OCI-LY7 (cell line): ENCODE data around the gene ADIPOQ. TPM values are rescaled to one million over a fixed set of nuclear protein-coding genes. Genes with fewer than 3 reads are reported as not detected.
"Not testable (repeated sequence)": the region's sequence is repeated elsewhere in the genome, so short reads cannot be mapped to it uniquely, and the experiment has no call there.

Source experiments
- BruUV-seq: library from RNA; stranded (reverse); fragments of 400-500 nt; replicated peaks from 2 replicates; lab custom pipeline; 2021; lab: Mats Ljungman, UMichigan
- CTCF ChIA-PET: fragments of 300-600 bp; sonication (Branson Sonifier 250); formaldehyde crosslinking; loops from one replicate; lab custom pipeline; 2022; ENCODE audit warnings: antibody characterized with exemption; ENCODE audit not compliant: unreplicated experiment; lab: Charles Lee
- POLR2A ChIA-PET: fragments of 300-600 bp; sonication (Branson Sonifier 250); formaldehyde crosslinking; loops from one replicate; lab custom pipeline; 2022; ENCODE audit warnings: antibody characterized with exemption; lab: Charles Lee
- DNase-seq: peaks from one replicate; pipeline ENCODE4 v3.0.0-alpha.2; 2015; ENCODE audit warnings: low spot score
- H2AFZ ChIP-seq: fragments of 200-600 bp; sonication (generic), shearing (Covaris generic); 2 replicates; pipeline ENCODE4 v1.6.1; 2014; ENCODE audit warnings: mild to moderate bottlenecking, antibody characterized with exemption, low read length, moderate library complexity
- H3K27ac ChIP-seq: fragments of 200-600 bp; sonication (generic); 2 replicates; pipeline ENCODE4 v1.5.1; 2014; ENCODE audit warnings: mixed run types, low read depth, mild to moderate bottlenecking, moderate library complexity, low read length, inconsistent platforms; ENCODE audit not compliant: poor library complexity, severe bottlenecking
- H3K36me3 ChIP-seq: fragments of 200-600 bp; sonication (generic); 2 replicates; pipeline ENCODE4 v1.6.1; 2014; ENCODE audit warnings: mild to moderate bottlenecking, antibody characterized with exemption, low read length, moderate library complexity, mixed read lengths; ENCODE audit not compliant: insufficient read depth
- H3K4me1 ChIP-seq: fragments of 200-600 bp; sonication (generic); 2 replicates; pipeline ENCODE4 v1.5.1; 2014; ENCODE audit warnings: mild to moderate bottlenecking, low read length; ENCODE audit not compliant: insufficient read depth, poor library complexity, severe bottlenecking
- H3K4me2 ChIP-seq: fragments of 200-600 bp; sonication (generic); 2 replicates; pipeline ENCODE4 v1.6.1; 2014; ENCODE audit warnings: mild to moderate bottlenecking, low read length
- H3K4me3 ChIP-seq: fragments of 200-600 bp; sonication (generic); 2 replicates; pipeline ENCODE4 v1.5.1; 2014; ENCODE audit warnings: mild to moderate bottlenecking, low read depth, low read length; ENCODE audit not compliant: poor library complexity, severe bottlenecking
- H3K79me2 ChIP-seq: fragments of 200-600 bp; sonication (generic); 2 replicates; pipeline ENCODE4 v1.6.1; 2016; ENCODE audit warnings: low read depth, mild to moderate bottlenecking, low read length, moderate library complexity, mixed read lengths; ENCODE audit not compliant: insufficient read depth
- H3K9me2 ChIP-seq: fragments of 200-600 bp; sonication (generic); 2 replicates; pipeline ENCODE4 v1.6.1; 2016; ENCODE audit warnings: mild to moderate bottlenecking, low read length, mixed read lengths; ENCODE audit not compliant: insufficient read depth
- H3K9me3 ChIP-seq: fragments of 200-600 bp; sonication (generic); 2 replicates; pipeline ENCODE4 v1.6.1; 2014; ENCODE audit warnings: mild to moderate bottlenecking, mixed run types, low read length, mixed read lengths
- H4K20me1 ChIP-seq: fragments of 200-600 bp; sonication (generic); 2 replicates; pipeline ENCODE4 v1.6.1; 2014; ENCODE audit warnings: mild to moderate bottlenecking, antibody characterized with exemption, low read length, moderate library complexity, mixed read lengths; ENCODE audit not compliant: insufficient read depth
- EZH2phosphoT487 ChIP-seq: fragments of 200-600 bp; sonication (generic); IDR thresholded peaks from 2 replicates; pipeline ENCODE4 v1.6.1; 2018; ENCODE audit warnings: low read depth, borderline replicate concordance, mild to moderate bottlenecking, mixed run types, antibody characterized with exemption, low read length, moderate library complexity, mixed read lengths
- intact Hi-C: fragments of 100-400 bp; cut with micrococcal nuclease; formaldehyde crosslinking; loops from one replicate; pipeline ENCODE4 v1.10.0; 2022; ENCODE audit not compliant: unreplicated experiment
- total RNA-seq, 2 experiments: library from RNA; depleted of rRNA in 1 of 2; stranded (reverse); fragments of >200 nt in 1 of 2; shearing (Covaris generic) in 1 of 2; gene quantifications; 2 replicates each; pipeline ENCODE4 v1.2.3, GENCODE V29; 2014 to 2022
- TF ChIP-seq, protein P1 (sequence below): fragments of 200-600 bp; sonication (generic); conservative IDR thresholded peaks from 2 replicates; pipeline ENCODE4 v1.5.1; 2014; ENCODE audit warnings: mild to moderate bottlenecking, antibody characterized with exemption, low read length, moderate library complexity, mixed read lengths

ADIPOQ gene
- total RNA-seq, 2 experiments from 2014 or later, result not detected

DNA sequence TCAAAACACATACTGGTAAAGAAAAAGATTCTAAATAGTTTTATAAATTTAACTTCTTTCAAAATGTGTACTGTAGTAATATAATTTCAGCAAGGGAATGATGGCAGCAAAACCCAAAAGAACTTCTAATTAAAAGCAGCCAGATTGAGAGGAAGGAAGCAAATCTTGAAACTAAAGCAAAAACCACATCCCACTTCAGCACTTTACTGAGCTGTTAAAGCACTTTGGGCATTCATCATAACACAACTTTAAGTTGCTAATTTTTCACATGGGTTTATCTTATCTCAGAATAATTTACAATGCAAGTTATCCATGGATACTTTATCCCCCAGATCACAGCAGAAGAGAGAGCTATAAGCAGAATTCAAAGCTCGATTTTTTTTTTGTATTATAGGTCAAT, 42.2 kb upstream of the ADIPOQ start:
- intact Hi-C loops, result no loop called here

DNA sequence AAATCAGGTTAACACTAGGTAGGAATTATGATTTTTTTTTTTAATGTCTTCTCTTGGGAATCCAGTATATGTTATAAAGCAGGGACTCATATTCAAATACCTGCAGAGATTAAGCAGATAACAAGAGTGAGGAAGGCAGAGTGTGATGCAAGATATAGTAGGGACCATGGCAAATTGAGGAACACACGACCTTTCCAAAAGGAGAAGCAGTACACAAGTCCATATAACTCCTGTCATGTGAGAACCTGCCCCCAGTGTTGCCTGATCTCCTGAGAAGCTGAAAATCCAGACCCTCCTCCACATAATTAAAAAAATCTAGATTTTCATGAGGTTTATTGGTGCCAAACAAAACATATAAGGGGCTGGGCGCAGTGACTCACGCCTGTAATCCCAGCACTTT, 39.8 kb upstream of the ADIPOQ start:
- BruUV-seq, result no TSS peak
- ChIA-PET CTCF (no interaction called here), POLR2A (interaction anchor here (0.6 to 2.6 kb wide), 6 partner anchors 13 to 1557 kb away, joined by 3 to 8 read pairs (median 4); partner anchors contain the start of genes DNAJB11 and EIF4A2)
- Histone ChIP-seq H3K4me2 (no peak overlapping the region), H3K9me2 (no peaks in the 10 kb centered on the region), H3K27ac (no peak overlapping the region), H3K9me3 (no peaks in the 10 kb centered on the region), H3K4me3 (no peak overlapping the region), H4K20me1 (no peaks in the 10 kb centered on the region), H3K36me3 (peaks cover 84% of the 10 kb centered on the region), H2AFZ (no peak overlapping the region), H3K4me1 (peaks cover 24% of the 10 kb centered on the region), H3K79me2 (peaks cover 49% of the 10 kb centered on the region)
- intact Hi-C loops, result no loop called here
- TF ChIP-seq, protein P1, sequence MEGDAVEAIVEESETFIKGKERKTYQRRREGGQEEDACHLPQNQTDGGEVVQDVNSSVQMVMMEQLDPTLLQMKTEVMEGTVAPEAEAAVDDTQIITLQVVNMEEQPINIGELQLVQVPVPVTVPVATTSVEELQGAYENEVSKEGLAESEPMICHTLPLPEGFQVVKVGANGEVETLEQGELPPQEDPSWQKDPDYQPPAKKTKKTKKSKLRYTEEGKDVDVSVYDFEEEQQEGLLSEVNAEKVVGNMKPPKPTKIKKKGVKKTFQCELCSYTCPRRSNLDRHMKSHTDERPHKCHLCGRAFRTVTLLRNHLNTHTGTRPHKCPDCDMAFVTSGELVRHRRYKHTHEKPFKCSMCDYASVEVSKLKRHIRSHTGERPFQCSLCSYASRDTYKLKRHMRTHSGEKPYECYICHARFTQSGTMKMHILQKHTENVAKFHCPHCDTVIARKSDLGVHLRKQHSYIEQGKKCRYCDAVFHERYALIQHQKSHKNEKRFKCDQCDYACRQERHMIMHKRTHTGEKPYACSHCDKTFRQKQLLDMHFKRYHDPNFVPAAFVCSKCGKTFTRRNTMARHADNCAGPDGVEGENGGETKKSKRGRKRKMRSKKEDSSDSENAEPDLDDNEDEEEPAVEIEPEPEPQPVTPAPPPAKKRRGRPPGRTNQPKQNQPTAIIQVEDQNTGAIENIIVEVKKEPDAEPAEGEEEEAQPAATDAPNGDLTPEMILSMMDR, result no peak
- no peak for TF ChIP-seq EZH2phosphoT487
- no peak for DNase-seq

More for the DNA sequence above, 42.2 kb upstream of the ADIPOQ start:
- Histone ChIP-seq H2AFZ (no peak overlapping the region), H3K36me3 (peaks cover 100% of the 10 kb centered on the region), H3K4me3 (no peak overlapping the region), H3K9me2 (no peaks in the 10 kb centered on the region), H4K20me1 (no peaks in the 10 kb centered on the region), H3K4me1 (peaks cover 13% of the 10 kb centered on the region), H3K27ac (no peak overlapping the region), H3K4me2 (no peak overlapping the region), H3K79me2 (peaks cover 49% of the 10 kb centered on the region), H3K9me3 (no peaks in the 10 kb centered on the region)
- no peak for TF ChIP-seq EZH2phosphoT487
- TF ChIP-seq, protein P1, result no peak
- ChIA-PET POLR2A (interaction anchor here (1.0 kb wide), 1 partner anchor 17 kb away, joined by 4 read pairs; the partner anchor contains the start of gene EIF4A2), CTCF (no interaction called here)
- no peak for DNase-seq
- no TSS peak for BruUV-seq

DNA sequence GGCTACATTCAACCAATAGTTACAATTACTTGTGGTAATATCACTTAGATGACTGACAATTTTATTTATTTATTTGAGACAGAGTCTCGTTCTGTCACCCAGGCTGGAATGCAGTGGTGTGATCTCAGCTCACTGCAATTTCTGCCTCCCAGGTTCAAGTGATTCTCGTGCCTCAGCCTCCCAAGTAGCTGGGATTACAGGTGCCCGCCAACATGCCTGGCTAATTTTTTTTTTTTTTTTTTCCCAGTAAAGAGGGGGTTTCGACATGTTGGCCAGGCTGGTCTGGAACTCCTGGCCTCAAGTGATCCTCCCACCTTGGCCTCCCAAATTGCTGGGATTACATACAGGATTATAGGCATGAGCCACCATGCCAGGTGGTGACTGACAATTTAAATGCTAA, 39.1 kb upstream of the ADIPOQ start:
- H2AFZ ChIP-seq, H3K4me3 ChIP-seq, CTCF ChIA-PET, H3K9me2 ChIP-seq, H4K20me1 ChIP-seq, H3K9me3 ChIP-seq, intact Hi-C loops, H3K27ac ChIP-seq, H3K4me2 ChIP-seq, BruUV-seq, DNase-seq: not testable (repeated sequence)
- H3K36me3 ChIP-seq, result peaks cover 76% of the 10 kb centered on the region
- H3K4me1 ChIP-seq, result peaks cover 23% of the 10 kb centered on the region
- POLR2A ChIA-PET, result interaction anchor here (0.7 to 2.6 kb wide), 3 partner anchors 13 to 231 kb away, joined by 4 to 8 read pairs (median 5); no protein-coding TSS in a partner anchor
- H3K79me2 ChIP-seq, result peaks cover 45% of the 10 kb centered on the region
